ENCODE results near the gene CNKSR2. TPM values are rescaled to one million over a fixed set of nuclear protein-coding genes. Genes with fewer than 3 reads are reported as not detected.
"Not testable (repeated sequence)": the region's sequence is repeated elsewhere in the genome, so short reads cannot be mapped to it uniquely, and the experiment has no call there.

CNKSR2 gene
- total RNA-seq, 1 experiment from 2014 or later, result 1.5 TPM

DNA sequence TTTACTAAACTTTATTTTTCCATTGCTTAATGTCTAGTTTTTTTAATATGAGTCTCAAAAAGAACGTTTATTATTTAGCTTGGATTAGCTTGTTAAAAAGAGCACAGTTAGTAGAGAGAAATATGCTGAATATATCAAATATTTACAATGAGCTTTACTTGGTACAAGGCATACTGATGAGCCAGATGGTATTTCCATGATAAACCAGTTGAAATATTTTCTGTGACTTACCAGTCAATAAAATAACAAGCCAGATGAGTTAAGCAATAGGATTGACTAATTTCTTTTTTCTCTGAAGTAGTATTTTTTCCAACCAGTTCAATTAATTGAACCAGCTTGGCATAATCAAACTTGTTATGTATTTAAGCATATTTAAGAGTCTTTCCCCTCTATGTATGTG is 149.8 kb downstream of the CNKSR2 start:
- POLR2A ChIA-PET (ENCODE audit: low non-redundant PET), result no interaction called here
- CTCF ChIA-PET, result no interaction called here
- Histone ChIP-seq H3K9me3 (ENCODE audit: low read depth, low read length, poor library complexity, severe bottlenecking) (no peaks in the 10 kb centered on the region), H3K4me1 (ENCODE audit: insufficient read depth, low read length, poor library complexity, severe bottlenecking) (no peaks in the 10 kb centered on the region), H3K27ac (ENCODE audit: low read depth, low read length, poor library complexity, severe bottlenecking) (no peak overlapping the region), H3K4me3 (ENCODE audit: low read depth, low read length, poor library complexity, severe bottlenecking) (no peak overlapping the region), H3K36me3 (ENCODE audit: insufficient read depth, low read length, poor library complexity, severe bottlenecking) (no peaks in the 10 kb centered on the region), H3K27me3 (replicated peaks; ENCODE audit: insufficient read depth, low read depth, low read length, poor library complexity) (no peaks in the 10 kb centered on the region)
- intact Hi-C loops (cut with micrococcal nuclease; ENCODE audit: unreplicated experiment), result no loop called here
- no peak for DNase-seq (ENCODE audit: low spot score)
- BruUV-seq (replicated peaks), result no TSS peak
- TF ChIP-seq, protein P1, sequence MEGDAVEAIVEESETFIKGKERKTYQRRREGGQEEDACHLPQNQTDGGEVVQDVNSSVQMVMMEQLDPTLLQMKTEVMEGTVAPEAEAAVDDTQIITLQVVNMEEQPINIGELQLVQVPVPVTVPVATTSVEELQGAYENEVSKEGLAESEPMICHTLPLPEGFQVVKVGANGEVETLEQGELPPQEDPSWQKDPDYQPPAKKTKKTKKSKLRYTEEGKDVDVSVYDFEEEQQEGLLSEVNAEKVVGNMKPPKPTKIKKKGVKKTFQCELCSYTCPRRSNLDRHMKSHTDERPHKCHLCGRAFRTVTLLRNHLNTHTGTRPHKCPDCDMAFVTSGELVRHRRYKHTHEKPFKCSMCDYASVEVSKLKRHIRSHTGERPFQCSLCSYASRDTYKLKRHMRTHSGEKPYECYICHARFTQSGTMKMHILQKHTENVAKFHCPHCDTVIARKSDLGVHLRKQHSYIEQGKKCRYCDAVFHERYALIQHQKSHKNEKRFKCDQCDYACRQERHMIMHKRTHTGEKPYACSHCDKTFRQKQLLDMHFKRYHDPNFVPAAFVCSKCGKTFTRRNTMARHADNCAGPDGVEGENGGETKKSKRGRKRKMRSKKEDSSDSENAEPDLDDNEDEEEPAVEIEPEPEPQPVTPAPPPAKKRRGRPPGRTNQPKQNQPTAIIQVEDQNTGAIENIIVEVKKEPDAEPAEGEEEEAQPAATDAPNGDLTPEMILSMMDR (conservative IDR thresholded peaks at IDR 0.05; ENCODE audit: low read depth, low read length), result no peak
- TF ChIP-seq EZH2 (IDR thresholded peaks at IDR 0.05; ENCODE audit: borderline replicate concordance, low read depth, low read length, poor library complexity, severe bottlenecking), result no peak

DNA sequence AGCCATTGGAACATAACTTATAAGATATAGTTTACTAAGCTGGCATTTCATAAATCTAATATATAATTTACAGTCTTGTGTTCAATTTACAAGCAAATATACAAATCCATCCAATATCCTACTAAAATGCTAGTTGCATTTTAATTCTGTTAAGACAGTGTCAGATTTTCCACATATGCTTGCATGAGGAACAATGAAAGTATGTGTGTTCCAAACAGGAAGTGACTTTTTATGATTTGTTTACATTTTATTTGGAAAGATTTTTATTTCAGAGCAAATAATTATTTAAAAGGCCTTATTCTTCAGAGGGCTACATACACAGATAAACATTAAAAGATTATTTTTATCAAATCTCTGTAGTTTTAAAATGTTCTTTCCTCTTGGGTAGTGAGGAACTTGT is 153.9 kb downstream of the CNKSR2 start:
- Histone ChIP-seq H3K4me1 (ENCODE audit: insufficient read depth, low read length, poor library complexity, severe bottlenecking) (no peaks in the 10 kb centered on the region), H3K9me3 (ENCODE audit: low read depth, low read length, poor library complexity, severe bottlenecking) (no peaks in the 10 kb centered on the region), H3K4me3 (ENCODE audit: low read depth, low read length, poor library complexity, severe bottlenecking) (no peak overlapping the region), H3K36me3 (ENCODE audit: insufficient read depth, low read length, poor library complexity, severe bottlenecking) (no peaks in the 10 kb centered on the region), H3K27me3 (replicated peaks; ENCODE audit: insufficient read depth, low read depth, low read length, poor library complexity) (no peaks in the 10 kb centered on the region), H3K27ac (ENCODE audit: low read depth, low read length, poor library complexity, severe bottlenecking) (no peak overlapping the region)
- intact Hi-C loops (cut with micrococcal nuclease; ENCODE audit: unreplicated experiment), result no loop called here
- ChIA-PET POLR2A (ENCODE audit: low non-redundant PET) (no interaction called here), CTCF (no interaction called here)
- no TSS peak for BruUV-seq (replicated peaks)
- TF ChIP-seq, protein P1 (conservative IDR thresholded peaks at IDR 0.05; ENCODE audit: low read depth, low read length), result no peak
- TF ChIP-seq EZH2 (IDR thresholded peaks at IDR 0.05; ENCODE audit: borderline replicate concordance, low read depth, low read length, poor library complexity, severe bottlenecking), result no peak
- no peak for DNase-seq (ENCODE audit: low spot score)

DNA sequence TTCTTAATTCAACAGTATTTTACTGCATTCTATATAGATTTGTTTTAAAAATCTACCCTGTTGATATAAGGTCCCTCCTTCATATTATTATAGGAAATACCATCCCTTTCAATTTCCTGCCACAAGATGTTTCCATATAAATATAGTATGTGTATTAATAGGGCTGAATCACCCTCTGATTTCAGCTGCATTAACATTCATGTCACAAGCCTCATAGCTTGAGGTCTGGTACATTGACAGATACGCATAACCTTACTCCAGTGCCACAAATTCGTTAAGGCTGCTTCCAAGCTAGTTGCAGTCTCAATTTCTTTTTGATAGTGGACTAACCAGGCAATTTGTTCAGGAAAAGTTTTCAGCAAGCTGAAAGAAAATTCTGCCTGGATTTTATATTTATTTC is 155.6 kb downstream of the CNKSR2 start:
- ChIA-PET CTCF (no interaction called here), POLR2A (ENCODE audit: low non-redundant PET) (no interaction called here)
- Histone ChIP-seq H3K27me3 (replicated peaks; ENCODE audit: insufficient read depth, low read depth, low read length, poor library complexity) (no peaks in the 10 kb centered on the region), H3K4me3 (ENCODE audit: low read depth, low read length, poor library complexity, severe bottlenecking) (no peak overlapping the region), H3K9me3 (ENCODE audit: low read depth, low read length, poor library complexity, severe bottlenecking) (no peaks in the 10 kb centered on the region), H3K36me3 (ENCODE audit: insufficient read depth, low read length, poor library complexity, severe bottlenecking) (no peaks in the 10 kb centered on the region), H3K27ac (ENCODE audit: low read depth, low read length, poor library complexity, severe bottlenecking) (no peak overlapping the region), H3K4me1 (ENCODE audit: insufficient read depth, low read length, poor library complexity, severe bottlenecking) (no peaks in the 10 kb centered on the region)
- no TSS peak for BruUV-seq (replicated peaks)
- peak; percentile 7 for DNase-seq (ENCODE audit: low spot score)
- no peak for TF ChIP-seq EZH2 (IDR thresholded peaks at IDR 0.05; ENCODE audit: borderline replicate concordance, low read depth, low read length, poor library complexity, severe bottlenecking)
- TF ChIP-seq, protein P1 (conservative IDR thresholded peaks at IDR 0.05; ENCODE audit: low read depth, low read length), result no peak
- intact Hi-C loops (cut with micrococcal nuclease; ENCODE audit: unreplicated experiment), result no loop called here

DNA sequence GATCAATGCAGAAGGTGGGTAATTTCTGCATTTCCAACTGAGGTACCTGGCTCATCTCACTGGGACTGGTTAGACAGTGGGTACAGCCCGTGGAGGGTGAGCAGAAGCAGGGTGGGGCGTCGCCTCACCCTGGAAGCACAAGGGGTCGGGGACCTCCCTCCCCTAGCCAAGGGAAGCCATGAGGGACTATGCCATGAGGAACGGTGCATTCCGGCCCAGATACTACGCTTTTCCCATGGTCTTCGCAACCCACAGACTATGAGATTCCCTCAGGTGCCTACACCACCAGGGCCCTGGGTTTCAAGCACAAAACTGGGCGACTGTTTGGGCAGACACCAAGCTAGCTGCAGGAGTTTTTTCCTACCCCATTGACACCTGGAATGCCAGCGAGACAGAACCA is 170.4 kb downstream of the CNKSR2 start:
- POLR2A ChIA-PET (ENCODE audit: low non-redundant PET); DNase-seq (ENCODE audit: low spot score); intact Hi-C loops (cut with micrococcal nuclease; ENCODE audit: unreplicated experiment); H3K9me3 ChIP-seq (ENCODE audit: low read depth, low read length, poor library complexity, severe bottlenecking); H3K4me3 ChIP-seq (ENCODE audit: low read depth, low read length, poor library complexity, severe bottlenecking); H3K36me3 ChIP-seq (ENCODE audit: insufficient read depth, low read length, poor library complexity, severe bottlenecking); BruUV-seq (replicated peaks); H3K27me3 ChIP-seq (replicated peaks; ENCODE audit: insufficient read depth, low read depth, low read length, poor library complexity); H3K4me1 ChIP-seq (ENCODE audit: insufficient read depth, low read length, poor library complexity, severe bottlenecking); CTCF ChIA-PET; H3K27ac ChIP-seq (ENCODE audit: low read depth, low read length, poor library complexity, severe bottlenecking): not testable (repeated sequence)

All from A673 (cell line).